HUES48 (cell line): ENCODE data around the gene GDNF.

Source experiments
- H3K27ac ChIP-seq: one replicate; pipeline ENCODE4 v1.7.0; 2013; ENCODE audit warnings: low read depth, low read length, inconsistent platforms
- H3K27me3 ChIP-seq: 2 replicates; pipeline ENCODE4 v1.6.1; 2013; ENCODE audit warnings: mild to moderate bottlenecking, low read length; ENCODE audit not compliant: control insufficient read depth, insufficient read depth
- H3K36me3 ChIP-seq: 2 replicates; pipeline ENCODE4 v1.6.1; 2013; ENCODE audit warnings: low read length; ENCODE audit not compliant: control insufficient read depth, insufficient read depth
- H3K4me1 ChIP-seq: 2 replicates; pipeline ENCODE4 v1.6.1; 2013; ENCODE audit warnings: mild to moderate bottlenecking, low read length; ENCODE audit not compliant: control insufficient read depth, insufficient read depth
- H3K4me3 ChIP-seq: 2 replicates; pipeline ENCODE4 v1.5.1; 2013; ENCODE audit warnings: mild to moderate bottlenecking, low read depth, low read length
- H3K9ac ChIP-seq: 2 replicates; pipeline ENCODE4 v1.6.1; 2013; ENCODE audit warnings: mild to moderate bottlenecking, low read depth, low read length, moderate library complexity
- H3K9me3 ChIP-seq: 2 replicates; pipeline ENCODE4 v1.6.1; 2013; ENCODE audit warnings: low read length; ENCODE audit not compliant: control insufficient read depth, insufficient read depth

The GDNF gene

DNA sequence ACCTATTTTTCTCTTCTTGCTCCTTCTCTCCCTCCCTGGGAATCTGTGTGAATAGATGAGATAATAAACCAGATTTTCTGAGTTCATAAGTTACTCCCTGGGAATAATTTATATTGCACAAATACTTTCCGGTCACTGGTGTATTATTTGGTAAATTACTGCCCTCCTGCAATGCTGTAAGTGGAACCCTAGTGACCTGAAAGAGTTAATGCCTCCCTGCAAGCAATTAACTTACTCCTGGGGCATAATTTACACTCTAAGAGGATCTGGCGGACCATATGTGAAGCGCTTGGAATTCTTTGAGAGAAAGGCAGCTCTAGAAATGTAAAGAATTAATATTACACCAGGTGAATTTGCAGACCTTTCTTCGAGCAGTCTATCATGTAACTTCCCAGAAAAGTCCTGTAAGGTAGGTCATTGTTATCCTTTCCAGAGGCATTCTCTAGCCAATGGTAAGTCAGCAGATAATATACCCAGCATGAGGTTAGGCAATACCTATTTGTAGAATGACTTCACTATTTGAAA, 7.0 kb upstream of the GDNF start:
- Histone ChIP-seq H3K4me3 (no peak overlapping the region), H3K27me3 (peaks cover 26% of the 10 kb centered on the region), H3K36me3 (no peaks in the 10 kb centered on the region), H3K9ac (no peak overlapping the region), H3K4me1 (peaks cover 40% of the 10 kb centered on the region), H3K9me3 (no peaks in the 10 kb centered on the region), H3K27ac (no peak overlapping the region)

DNA sequence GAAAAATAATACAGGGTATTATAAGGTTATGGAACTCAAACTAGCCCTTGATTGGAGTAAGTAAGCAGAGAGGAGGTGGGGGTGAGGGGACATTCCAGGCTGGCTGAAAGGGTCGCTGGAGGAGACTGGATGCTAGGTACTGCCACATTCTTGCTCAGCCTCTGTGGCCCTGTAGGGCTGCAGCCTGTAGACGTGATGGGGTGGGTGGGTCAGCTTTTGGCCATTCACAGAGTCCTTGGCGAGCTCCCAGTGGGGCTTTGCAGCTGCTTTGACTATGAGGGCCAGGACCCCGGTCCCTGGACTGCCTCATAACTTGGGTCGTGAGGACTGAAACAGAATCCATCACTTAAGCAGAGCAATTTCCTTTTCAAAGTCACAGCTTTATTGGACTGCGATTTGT, 4.2 kb upstream of the GDNF start:
- peaks cover 50% of the 10 kb centered on the region for H3K4me1 ChIP-seq
- H3K9me3 ChIP-seq, result no peaks in the 10 kb centered on the region
- H3K4me3 ChIP-seq, result no peak overlapping the region
- H3K27ac ChIP-seq, result no peak overlapping the region
- H3K27me3 ChIP-seq, result peaks cover 54% of the 10 kb centered on the region
- no peaks in the 10 kb centered on the region for H3K36me3 ChIP-seq
- no peak overlapping the region for H3K9ac ChIP-seq

- H3K9me3 ChIP-seq, result no peaks in the 10 kb centered on the region
- no peak overlapping the region for H3K4me3 ChIP-seq
- no peaks in the 10 kb centered on the region for H3K36me3 ChIP-seq
- H3K9ac ChIP-seq, result no peak overlapping the region
- H3K27ac ChIP-seq, result no peak overlapping the region
- peaks cover 74% of the 10 kb centered on the region for H3K27me3 ChIP-seq
- H3K4me1 ChIP-seq, result peaks cover 42% of the 10 kb centered on the region
These were observed 2.2 kb upstream of the GDNF start for GRCh38 chr5:37842048-37842447.

GRCh38 chr5:37841203-37841602, 1.4 kb upstream of the GDNF start:
- H3K27ac ChIP-seq, result no peak overlapping the region
- H3K4me3 ChIP-seq, result no peak overlapping the region; the same call in 1 of the 2 replicates
- peaks cover 34% of the 10 kb centered on the region for H3K4me1 ChIP-seq
- H3K36me3 ChIP-seq, result no peaks in the 10 kb centered on the region
- no peaks in the 10 kb centered on the region for H3K9me3 ChIP-seq
- peaks cover 82% of the 10 kb centered on the region for H3K27me3 ChIP-seq
- no peak overlapping the region for H3K9ac ChIP-seq

- Histone ChIP-seq H3K4me1 (peaks cover 40% of the 10 kb centered on the region), H3K9ac (no peak overlapping the region; the same call in 1 of the 2 replicates), H3K27ac (no peak overlapping the region), H3K27me3 (peaks cover 91% of the 10 kb centered on the region), H3K4me3 (peak overlapping the region; percentile 60), H3K36me3 (no peaks in the 10 kb centered on the region), H3K9me3 (no peaks in the 10 kb centered on the region)
These were observed 503 bp upstream of the GDNF start for GRCh38 chr5:37840053-37841034.

DNA sequence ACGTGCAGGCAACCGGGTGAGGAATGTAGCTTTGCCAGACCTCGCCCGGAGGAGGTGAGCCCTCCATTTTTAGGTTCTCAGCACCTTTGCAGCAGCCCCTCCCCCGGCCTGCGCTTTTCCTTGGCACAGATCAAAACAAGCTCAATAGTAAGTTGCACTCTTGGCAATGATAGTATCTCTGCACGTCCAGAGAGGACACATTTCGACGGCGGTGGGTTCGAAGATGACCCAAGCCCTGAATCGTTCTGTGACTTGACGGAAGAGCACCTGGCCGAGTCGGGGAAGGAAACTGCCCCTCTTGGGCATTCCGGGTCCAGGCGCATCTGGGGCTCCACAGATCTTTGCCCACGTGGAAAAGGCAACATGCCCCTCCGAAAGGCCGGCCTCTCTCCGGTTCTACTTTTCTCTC, 904 bp downstream of the GDNF start:
- peaks cover 98% of the 10 kb centered on the region for H3K27me3 ChIP-seq
- no peaks in the 10 kb centered on the region for H3K36me3 ChIP-seq
- H3K9me3 ChIP-seq, result no peaks in the 10 kb centered on the region
- H3K4me3 ChIP-seq, result peak overlapping the region; percentile 60
- no peak overlapping the region for H3K9ac ChIP-seq
- H3K4me1 ChIP-seq, result peaks cover 40% of the 10 kb centered on the region
- no peak overlapping the region for H3K27ac ChIP-seq

- Histone ChIP-seq H3K4me3 (peak overlapping the region; percentile 60), H3K27me3 (peaks cover 99% of the 10 kb centered on the region), H3K4me1 (peaks cover 39% of the 10 kb centered on the region), H3K27ac (no peak overlapping the region), H3K36me3 (no peaks in the 10 kb centered on the region), H3K9me3 (no peaks in the 10 kb centered on the region), H3K9ac (no peak overlapping the region)
These were observed 1.5 kb downstream of the GDNF start for GRCh38 chr5:37838152-37838932.

- H3K4me1 ChIP-seq, result peaks cover 41% of the 10 kb centered on the region
- H3K9ac ChIP-seq, result no peak overlapping the region
- no peak overlapping the region for H3K27ac ChIP-seq
- no peaks in the 10 kb centered on the region for H3K9me3 ChIP-seq
- H3K27me3 ChIP-seq, result peaks cover 100% of the 10 kb centered on the region
- H3K36me3 ChIP-seq, result no peaks in the 10 kb centered on the region
- peak overlapping the region; percentile 60 for H3K4me3 ChIP-seq
These were observed 2.3 kb downstream of the GDNF start for GRCh38 chr5:37837414-37838032.

DNA sequence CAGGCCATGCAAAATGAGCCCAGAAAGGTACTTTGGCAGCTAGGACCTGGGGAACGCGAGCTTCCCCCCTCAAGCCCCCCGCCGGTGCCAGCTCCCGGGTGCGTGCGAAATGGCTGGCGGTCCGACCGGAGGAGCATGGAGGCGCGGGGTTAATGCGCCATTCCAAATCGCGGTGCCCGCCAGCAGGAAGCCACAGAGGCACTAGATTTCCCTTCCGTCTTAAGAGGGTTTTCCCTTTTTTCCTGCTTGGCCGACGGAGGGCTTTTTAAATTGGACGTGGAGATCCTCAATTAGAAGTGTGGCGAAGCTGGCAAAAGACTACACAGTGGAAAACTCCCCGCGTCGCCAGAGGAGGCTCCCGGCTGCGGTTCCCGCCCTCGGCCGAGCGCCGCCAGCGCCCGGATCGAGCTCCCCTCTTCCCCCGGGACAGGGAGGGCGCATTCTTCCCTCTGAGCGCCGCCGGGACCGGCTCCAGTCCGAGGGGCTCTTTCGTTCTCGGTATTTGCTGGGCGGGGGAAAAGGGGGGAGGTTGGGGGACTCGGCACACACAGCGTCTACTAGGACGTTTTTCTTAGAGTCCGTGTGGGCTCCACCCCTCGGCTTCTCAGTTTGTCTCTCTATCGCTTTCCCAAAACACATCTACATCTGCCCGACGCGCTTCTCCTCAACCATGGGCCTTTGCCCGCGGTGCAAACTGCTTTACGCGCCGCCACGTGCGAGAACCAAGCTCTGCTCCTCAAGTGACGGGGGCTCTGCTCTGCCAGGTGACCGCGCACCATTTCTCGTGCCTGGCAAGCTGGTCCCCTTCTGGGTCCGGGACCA, 3.0 kb downstream of the GDNF start:
- Histone ChIP-seq H3K9me3 (no peaks in the 10 kb centered on the region), H3K9ac (peak overlapping the region; percentile 27; the same call in 1 of the 2 replicates), H3K4me1 (peaks cover 47% of the 10 kb centered on the region), H3K27me3 (peaks cover 100% of the 10 kb centered on the region), H3K36me3 (no peaks in the 10 kb centered on the region), H3K27ac (no peak overlapping the region), H3K4me3 (peak overlapping the region; percentile 60)

GRCh38 chr5:37836235-37836591, 3.6 kb downstream of the GDNF start:
- H3K36me3 ChIP-seq, result no peaks in the 10 kb centered on the region
- no peaks in the 10 kb centered on the region for H3K9me3 ChIP-seq
- H3K4me1 ChIP-seq, result peaks cover 46% of the 10 kb centered on the region
- peaks cover 100% of the 10 kb centered on the region for H3K27me3 ChIP-seq
- H3K4me3 ChIP-seq, result peak overlapping the region; percentile 60
- no peak overlapping the region for H3K27ac ChIP-seq
- no peak overlapping the region for H3K9ac ChIP-seq
